Spleen (tissue), 11 donors: ENCODE measurements around the gene LRMDA. TPM values are rescaled to one million over a fixed set of nuclear protein-coding genes. Genes with fewer than 3 reads are reported as not detected.

ENCODE experiments used
- DNase-seq: peaks from one replicate; pipeline ENCODE4 v3.0.0-alpha.2; 2020
- H3K27ac ChIP-seq, 8 donors: fragments of 200-600 bp; sonication (generic) in 7 of 8; 1 replicate in 4 of 8; 2 replicates in 4 of 8; pipeline versions ENCODE4 v1.5.0 to v1.8.0; 2016 to 2021; ENCODE audit warnings: inconsistent platforms in 4 of 8, mild to moderate bottlenecking in 4 of 8, moderate library complexity in 1 of 8
- H3K27me3 ChIP-seq, 7 donors: fragments of 200-600 bp; sonication (generic) in 6 of 7; replicated peaks in 1 of 7; 1 replicate in 4 of 7; 2 replicates in 3 of 7; pipeline versions ENCODE4 v1.5.0 to v1.8.0; 2016 to 2021; ENCODE audit warnings: inconsistent platforms in 3 of 7, mild to moderate bottlenecking in 1 of 7
- H3K36me3 ChIP-seq, 6 donors: fragments of 200-600 bp; sonication (generic) in 5 of 6; 1 replicate in 4 of 6; 2 replicates in 2 of 6; pipeline versions ENCODE4 v1.5.0 to v1.8.0; 2016 to 2021; ENCODE audit warnings: inconsistent platforms in 2 of 6
- H3K4me1 ChIP-seq, 6 donors: fragments of 200-600 bp; sonication (generic) in 5 of 6; 1 replicate in 3 of 6; 2 replicates in 3 of 6; pipeline versions ENCODE4 v1.5.0 to v1.8.0; 2016 to 2021; ENCODE audit warnings: inconsistent platforms in 3 of 6
- H3K4me3 ChIP-seq, 8 donors: fragments of 200-600 bp; sonication (generic) in 7 of 8; 1 replicate in 4 of 8; 2 replicates in 4 of 8; pipeline versions ENCODE4 v1.5.0 to v1.8.0; 2016 to 2021; ENCODE audit warnings: inconsistent platforms in 4 of 8, mild to moderate bottlenecking in 4 of 8, moderate library complexity in 2 of 8
- H3K9me3 ChIP-seq, 8 donors: fragments of 200-600 bp; sonication (generic) in 7 of 8; 1 replicate in 4 of 8; 2 replicates in 4 of 8; pipeline versions ENCODE4 v1.5.0 to v1.8.0; 2016 to 2021; ENCODE audit warnings: inconsistent platforms in 4 of 8
- CTCF ChIP-seq, 11 experiments: fragments of 200-600 bp in 7 of 11; fragments of 450-650 bp in 4 of 11; sonication (generic) in 4 of 11; IDR thresholded peaks in 8 of 11; conservative IDR thresholded peaks in 3 of 11; 1 replicate in 7 of 11; 2 replicates in 4 of 11; pipeline versions ENCODE4 v1.4.0 to v1.8.0; 2016 to 2021; ENCODE audit warnings: antibody characterized with exemption in 11 of 11, inconsistent platforms in 4 of 11, mild to moderate bottlenecking in 1 of 11
- POLR2A ChIP-seq, 3 donors: fragments of 450-650 bp; IDR thresholded peaks; one replicate each; pipeline ENCODE4 v1.5.1; 2017; ENCODE audit warnings: antibody characterized with exemption in 3 of 3, mild to moderate bottlenecking in 1 of 3
- POLR2AphosphoS5 ChIP-seq, 3 donors: sonication (generic); formaldehyde crosslinking; IDR thresholded peaks; one replicate each; pipeline ENCODE4 v1.5.1; 2017; ENCODE audit warnings: antibody characterized with exemption in 3 of 3
- WGBS, 5 donors: extraction: QIAGEN DNeasy Blood & Tissue Kit in 3 of 5; methylation state at CpG; one replicate each; pipeline versions ENCODE4 v1.1.5 to v1.1.7; 2013 to 2018; 5-methylcytosine and 5-hydroxymethylcytosine counted together
- intact Hi-C: fragments of 100-400 bp; cut with DNase I; formaldehyde crosslinking; loops from one replicate; pipeline ENCODE4 v1.15.0; 2023; ENCODE audit warnings: low total_unique reads
- polyA plus RNA-seq, 3 donors: library from polyadenylated mRNA; stranded (reverse); fragments of 200-250 nt; gene quantifications; one replicate each; pipeline ENCODE4 v1.2.1, GENCODE V29; 2013
- total RNA-seq, 7 donors: library from RNA; depleted of rRNA in 3 of 7; stranded (reverse); fragments of >200 nt in 3 of 7; fragmentation: NEBNext Ultra II Directional in 4 of 7; extraction: Animal tissue kit (Norgen Biotek cat#: 25700) in 4 of 7; gene quantifications; one replicate each; pipeline versions ENCODE4 v1.1.0 to v1.2.1, GENCODE V29; 2016 to 2021
- donor health status: healthy with polysubstance abuse.
- donor health status: DM: no; HTN: no; CAD: no; lungs with moderate emphysema.
- donor health status: DM: no; HTN: no; CAD: no.
- donor health status: Bipolar disorder and iron deficiency.
- donor health status: healthy.
- donor health status: DM: no; HTN: no; CAD: no.
- donor health status: DM: yes; HTN: yes; CAD: no.

LRMDA gene
- total and polyA plus RNA-seq, 10 donors, result 7.3 to 46.6 (median 28.2) TPM

GRCh38 chr10:75782463-75783248 is 351.2 kb downstream of the LRMDA start:
- WGBS, 5 donors, result 64 to 80% (median 76%) methylated on average over 18 of the region's 18 CpGs
- no peak for DNase-seq
- intact Hi-C loops, result no loop called here
- H3K9me3 ChIP-seq, result no peaks in the 10 kb centered on the region
- H3K27me3 ChIP-seq, result no peaks in the 10 kb centered on the region
- H3K4me3 ChIP-seq, result no peak overlapping the region
- H3K27ac ChIP-seq, result no peak overlapping the region
- TF ChIP-seq CTCF (IDR thresholded peaks at IDR 0.05 in 8 of 11, conservative IDR thresholded peaks at IDR 0.05 in 3 of 11), result no peak
- no peaks in the 10 kb centered on the region for H3K36me3 ChIP-seq
- H3K4me1 ChIP-seq, result peaks cover 0 to 2% (median 0%) of the 10 kb centered on the region in 6 donors

DNA sequence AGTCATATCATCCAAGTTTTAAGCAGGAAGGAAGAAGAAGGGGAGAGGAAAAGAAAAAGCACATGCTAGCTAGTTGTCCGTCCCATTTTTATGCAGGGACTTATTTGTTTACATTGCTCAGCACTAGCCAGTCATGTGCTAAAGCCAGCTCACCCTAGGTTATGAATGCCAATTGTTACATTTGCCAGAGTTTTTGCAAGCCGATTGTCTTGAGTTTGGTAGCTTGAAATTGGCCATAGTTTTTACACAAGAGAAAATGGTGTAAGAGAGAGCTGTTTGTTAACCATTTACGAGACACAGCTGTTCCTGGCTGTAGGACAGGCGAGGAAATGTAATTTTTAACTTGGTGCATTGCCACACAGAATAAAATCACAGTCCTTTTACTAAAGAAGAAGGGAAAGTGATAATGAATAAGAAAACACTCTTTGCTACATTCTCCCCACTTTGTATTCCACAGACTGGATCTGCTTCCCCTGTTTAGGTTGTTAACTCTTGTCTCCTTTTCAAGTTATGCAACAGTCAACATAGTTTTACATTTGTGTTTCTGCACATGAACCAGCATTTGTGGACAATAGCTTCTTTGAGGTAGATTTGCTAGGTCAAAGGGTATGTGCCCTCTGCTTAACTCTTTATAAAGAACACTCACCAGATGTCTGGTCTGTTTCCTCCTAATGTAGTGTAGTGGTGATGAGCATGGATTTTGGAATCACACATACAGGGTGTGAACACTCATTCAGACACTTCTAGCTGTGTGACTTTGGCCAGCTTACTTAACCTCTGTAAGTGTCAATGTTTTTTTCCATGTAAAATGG is 357.2 kb downstream of the LRMDA start:
- DNase-seq, result no peak
- 46 to 72% (median 55%) methylated on average over 4 of the region's 4 CpGs for WGBS, 5 donors
- no peak for TF ChIP-seq POLR2A (IDR thresholded peaks at IDR 0.05)
- no peak for TF ChIP-seq CTCF (IDR thresholded peaks at IDR 0.05 in 8 of 11, conservative IDR thresholded peaks at IDR 0.05 in 3 of 11)
- TF ChIP-seq POLR2AphosphoS5 (IDR thresholded peaks at IDR 0.05), result no peak
- intact Hi-C loops, result no loop called here
- Histone ChIP-seq H3K27ac (peak overlapping the region in 5 of 8 donors; percentile 9 to 55 (median 26)), H3K27me3 (no peaks in the 10 kb centered on the region), H3K9me3 (no peaks in the 10 kb centered on the region), H3K36me3 (no peaks in the 10 kb centered on the region), H3K4me1 (peaks cover 0 to 15% (median 8%) of the 10 kb centered on the region in 6 donors), H3K4me3 (no peak overlapping the region)

DNA sequence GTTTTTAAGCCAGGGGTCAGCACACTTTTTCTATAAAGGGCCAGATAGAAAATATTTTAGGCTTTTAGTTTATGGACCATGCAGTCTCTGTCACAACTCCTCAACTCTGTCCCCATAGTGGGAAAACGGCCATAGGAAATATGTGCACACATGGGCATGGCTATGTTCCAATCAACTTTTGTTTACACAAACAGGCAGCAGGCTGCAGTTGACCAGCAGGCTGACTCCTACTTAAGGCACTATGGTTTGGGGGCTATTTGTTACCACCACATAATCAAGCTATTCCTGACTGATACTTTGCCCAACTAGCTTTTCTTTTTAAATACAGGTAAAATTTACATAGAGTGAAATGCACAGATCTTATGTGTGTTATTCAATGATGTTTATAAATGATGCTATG is 362.4 kb downstream of the LRMDA start:
- no peaks in the 10 kb centered on the region for H3K36me3 ChIP-seq
- H3K4me1 ChIP-seq, result peaks cover 0 to 4% (median 1%) of the 10 kb centered on the region in 6 donors
- no peaks in the 10 kb centered on the region for H3K27me3 ChIP-seq
- H3K4me3 ChIP-seq, result no peak overlapping the region
- no peak overlapping the region for H3K27ac ChIP-seq
- H3K9me3 ChIP-seq, result peaks cover 0 to 29% (median 23%) of the 10 kb centered on the region in 8 donors
- no peak for DNase-seq
- TF ChIP-seq POLR2AphosphoS5 (IDR thresholded peaks at IDR 0.05) (no peak), POLR2A (IDR thresholded peaks at IDR 0.05) (no peak), CTCF (IDR thresholded peaks at IDR 0.05 in 8 of 11, conservative IDR thresholded peaks at IDR 0.05 in 3 of 11) (no peak)
- 50 to 88% (median 68%) methylated on average over 1 of the region's 1 CpG for WGBS, 5 donors
- intact Hi-C loops, result no loop called here

DNA sequence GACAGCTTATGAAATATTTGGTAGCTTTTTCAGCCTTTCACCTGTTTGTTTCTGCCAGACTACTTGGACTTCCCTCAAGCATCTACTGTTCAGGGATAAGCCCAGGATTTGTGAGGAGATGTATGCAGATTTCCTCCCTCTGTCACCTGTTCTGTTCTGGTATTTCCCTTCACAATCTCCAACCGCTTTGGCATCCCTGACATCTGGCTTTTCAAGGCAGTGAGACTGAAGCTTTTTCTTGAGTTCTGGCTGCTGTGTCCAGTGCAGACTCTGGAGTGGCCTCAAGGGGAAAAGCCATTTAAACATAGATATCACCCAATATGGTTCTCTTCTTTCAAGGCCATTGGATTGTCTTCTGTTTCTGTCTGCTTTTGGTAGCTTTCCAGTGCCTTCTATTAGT is 369.7 kb downstream of the LRMDA start:
- H3K9me3 ChIP-seq, result peaks cover 0 to 22% (median 17%) of the 10 kb centered on the region in 8 donors
- H3K4me3 ChIP-seq, result no peak overlapping the region
- WGBS, 5 donors, result 84 to 97% (median 91%) methylated on average over 1 of the region's 1 CpG
- intact Hi-C loops, result no loop called here
- H3K36me3 ChIP-seq, result no peaks in the 10 kb centered on the region
- H3K27me3 ChIP-seq, result no peaks in the 10 kb centered on the region
- TF ChIP-seq POLR2AphosphoS5 (IDR thresholded peaks at IDR 0.05), result no peak
- no peak for TF ChIP-seq CTCF (IDR thresholded peaks at IDR 0.05 in 8 of 11, conservative IDR thresholded peaks at IDR 0.05 in 3 of 11)
- TF ChIP-seq POLR2A (IDR thresholded peaks at IDR 0.05), result no peak
- H3K4me1 ChIP-seq, result peaks cover 0 to 6% (median 0%) of the 10 kb centered on the region in 6 donors
- H3K27ac ChIP-seq, result no peak overlapping the region
- DNase-seq, result no peak
